Mesenchymal stem cell (in vitro differentiated cells and primary cell): Measurements from ENCODE around the gene NUDT9.

Experiments used
- DNase-seq: peaks from one replicate; pipeline ENCODE4 v3.0.0-alpha.2; 2013
- H2AFZ ChIP-seq: one replicate; pipeline ENCODE4 v1.6.1; 2013; ENCODE audit warnings: low read depth, mild to moderate bottlenecking, control low read depth, inconsistent platforms, low read length, moderate library complexity
- H2AK5ac ChIP-seq: 2 replicates; pipeline ENCODE4 v1.6.1; 2013; ENCODE audit warnings: low read length, moderate library complexity, mild to moderate bottlenecking, inconsistent platforms; ENCODE audit not compliant: severe bottlenecking
- H2BK120ac ChIP-seq: one replicate; pipeline ENCODE4 v1.6.1; 2013; ENCODE audit warnings: low read depth, mild to moderate bottlenecking, inconsistent platforms, low read length, moderate library complexity
- H2BK12ac ChIP-seq, 2 experiments: one replicate each; pipeline ENCODE4 v1.6.1; 2013; ENCODE audit warnings: inconsistent platforms in 2 of 2, low read length in 2 of 2, mild to moderate bottlenecking in 2 of 2, moderate library complexity in 2 of 2, control low read depth in 1 of 2
- H2BK15ac ChIP-seq: one replicate; pipeline ENCODE4 v1.6.1; 2013; ENCODE audit warnings: mild to moderate bottlenecking, low read depth, inconsistent platforms; ENCODE audit not compliant: poor library complexity, severe bottlenecking
- H2BK5ac ChIP-seq: 2 replicates; pipeline ENCODE4 v1.6.1; 2013; ENCODE audit warnings: low read depth, mild to moderate bottlenecking, low read length, control low read depth, inconsistent platforms; ENCODE audit not compliant: poor library complexity, severe bottlenecking
- H3K14ac ChIP-seq, 2 experiments: one replicate each; pipeline ENCODE4 v1.6.1; 2013; ENCODE audit warnings: inconsistent platforms in 2 of 2, low read length in 2 of 2, control low read depth in 1 of 2, mild to moderate bottlenecking in 1 of 2, moderate library complexity in 1 of 2
- H3K18ac ChIP-seq, 2 experiments: one replicate each; pipeline ENCODE4 v1.6.1; 2013; ENCODE audit warnings: inconsistent platforms in 2 of 2, low read length in 2 of 2, control low read depth in 1 of 2, low read depth in 1 of 2, mild to moderate bottlenecking in 1 of 2
- H3K23ac ChIP-seq, 2 experiments: one replicate each; pipeline ENCODE4 v1.6.1; 2013; ENCODE audit warnings: inconsistent platforms in 2 of 2, low read length in 2 of 2, mild to moderate bottlenecking in 2 of 2, moderate library complexity in 2 of 2, control low read depth in 1 of 2
- H3K27ac ChIP-seq: 2 replicates; pipeline ENCODE4 v1.5.1; 2013; ENCODE audit warnings: mild to moderate bottlenecking, moderate library complexity, low read length, control low read depth, inconsistent platforms; ENCODE audit not compliant: poor library complexity, severe bottlenecking
- H3K27me3 ChIP-seq, 2 experiments: 2 replicates each; pipeline versions ENCODE4 v1.6.1 to v1.7.0; 2013; ENCODE audit warnings: low read length in 2 of 2, mild to moderate bottlenecking in 2 of 2, moderate library complexity in 2 of 2, control low read depth in 1 of 2, inconsistent platforms in 1 of 2; ENCODE audit not compliant: control insufficient read depth in 1 of 2, insufficient read depth in 1 of 2
- H3K36me3 ChIP-seq, 2 experiments: 2 replicates each; pipeline versions ENCODE4 v1.6.1 to v1.7.0; 2013; ENCODE audit warnings: low read length in 2 of 2, control low read depth in 1 of 2, inconsistent platforms in 1 of 2, low read depth in 1 of 2, mild to moderate bottlenecking in 1 of 2; ENCODE audit not compliant: insufficient read depth in 2 of 2, control insufficient read depth in 1 of 2
- H3K4ac ChIP-seq, 2 experiments: one replicate each; pipeline ENCODE4 v1.6.1; 2013; ENCODE audit warnings: inconsistent platforms in 2 of 2, low read length in 2 of 2, mild to moderate bottlenecking in 2 of 2, moderate library complexity in 2 of 2, control low read depth in 1 of 2, low read depth in 1 of 2
- H3K4me1 ChIP-seq: 2 replicates; pipeline ENCODE4 v1.6.1; 2013; ENCODE audit warnings: low read depth, low read length, control low read depth; ENCODE audit not compliant: control insufficient read depth, insufficient read depth
- H3K4me2 ChIP-seq: 2 replicates; pipeline ENCODE4 v1.6.1; 2013; ENCODE audit warnings: low read length, mild to moderate bottlenecking, inconsistent platforms; ENCODE audit not compliant: poor library complexity, severe bottlenecking
- H3K4me3 ChIP-seq, 2 experiments: 2 replicates each; pipeline versions ENCODE4 v1.5.1 to v1.7.0; 2013; ENCODE audit warnings: low read length in 2 of 2, mild to moderate bottlenecking in 2 of 2, control low read depth in 1 of 2, low read depth in 1 of 2; ENCODE audit not compliant: insufficient read depth in 1 of 2
- H3K79me1 ChIP-seq: replicated peaks from 2 replicates; pipeline ENCODE4 v1.6.1; 2013; ENCODE audit warnings: mild to moderate bottlenecking, control low read depth, low read length, inconsistent platforms; ENCODE audit not compliant: poor library complexity, severe bottlenecking
- H3K9ac ChIP-seq: 2 replicates; pipeline ENCODE4 v1.7.0; 2013; ENCODE audit warnings: mild to moderate bottlenecking, low read length, moderate library complexity
- H3K9me3 ChIP-seq: 2 replicates; pipeline ENCODE4 v1.7.0; 2013; ENCODE audit warnings: mild to moderate bottlenecking, low read length; ENCODE audit not compliant: control insufficient read depth
- H4K8ac ChIP-seq: one replicate; pipeline ENCODE4 v1.6.1; 2013; ENCODE audit warnings: inconsistent platforms, mild to moderate bottlenecking, low read length, moderate library complexity
- H4K91ac ChIP-seq: one replicate; pipeline ENCODE4 v1.6.1; 2013; ENCODE audit warnings: mild to moderate bottlenecking, low read length, inconsistent platforms
- WGBS: methylation state at CpG from one replicate; pipeline ENCODE4 v1.1.7; 2013; ENCODE audit warnings: mixed read lengths; 5-methylcytosine and 5-hydroxymethylcytosine counted together

The NUDT9 gene

GRCh38 chr4:87425711-87426110 lies 3.3 kb downstream of the NUDT9 start:
- Histone ChIP-seq H4K8ac (no peak overlapping the region), H3K14ac (no peak overlapping the region), H3K18ac (no peak overlapping the region), H3K23ac (no peak overlapping the region), H3K4me1 (peaks cover 14% of the 10 kb centered on the region), H2AK5ac (no peak overlapping the region), H3K4me3 (no peak overlapping the region), H3K27me3 (no peaks in the 10 kb centered on the region), H2AFZ (no peak overlapping the region), H3K79me1 (peaks cover 9% of the 10 kb centered on the region), H2BK12ac (no peak overlapping the region), H3K27ac (no peak overlapping the region), H2BK15ac (no peak overlapping the region), H2BK5ac (no peak overlapping the region), H3K9me3 (no peaks in the 10 kb centered on the region), H3K9ac (no peak overlapping the region), H2BK120ac (no peak overlapping the region), H3K4me2 (no peak overlapping the region), H4K91ac (no peak overlapping the region), H3K36me3 (no peaks in the 10 kb centered on the region), H3K4ac (no peak overlapping the region)
- DNase-seq, result no peak
- 84% methylated on average over 2 of the region's 2 CpGs for WGBS

- Histone ChIP-seq H2BK5ac (no peak overlapping the region), H3K27ac (no peak overlapping the region), H3K36me3 (no peaks in the 10 kb centered on the region), H4K91ac (no peak overlapping the region), H3K23ac (no peak overlapping the region), H4K8ac (no peak overlapping the region), H2BK120ac (no peak overlapping the region), H2AFZ (no peak overlapping the region), H3K27me3 (no peaks in the 10 kb centered on the region), H3K4ac (no peak overlapping the region), H3K4me2 (no peak overlapping the region), H3K9ac (no peak overlapping the region), H3K79me1 (peaks cover 9% of the 10 kb centered on the region), H2BK15ac (no peak overlapping the region), H3K14ac (no peak overlapping the region), H2BK12ac (no peak overlapping the region), H3K4me1 (peaks cover 9% of the 10 kb centered on the region), H2AK5ac (no peak overlapping the region), H3K18ac (no peak overlapping the region), H3K9me3 (no peaks in the 10 kb centered on the region), H3K4me3 (no peak overlapping the region)
- DNase-seq, result no peak
- 100% methylated on average over 1 of the region's 3 CpGs for WGBS
Measured at GRCh38 chr4:87426865-87427517, 4.6 kb downstream of the NUDT9 start.

- Histone ChIP-seq H4K91ac (no peak overlapping the region), H2BK15ac (no peak overlapping the region), H3K4me3 (no peak overlapping the region), H3K18ac (no peak overlapping the region), H3K36me3 (no peaks in the 10 kb centered on the region), H3K23ac (no peak overlapping the region), H2BK120ac (no peak overlapping the region), H3K79me1 (peaks cover 9% of the 10 kb centered on the region), H3K4ac (no peak overlapping the region), H3K9me3 (no peaks in the 10 kb centered on the region), H4K8ac (no peak overlapping the region), H3K14ac (no peak overlapping the region), H3K4me1 (peaks cover 8% of the 10 kb centered on the region), H2BK5ac (no peak overlapping the region), H3K4me2 (no peak overlapping the region), H2AK5ac (no peak overlapping the region), H2AFZ (no peak overlapping the region), H3K9ac (no peak overlapping the region), H3K27ac (no peak overlapping the region), H2BK12ac (no peak overlapping the region), H3K27me3 (no peaks in the 10 kb centered on the region)
- no CpG with 5 or more reads among the region's 1 CpG for WGBS
- DNase-seq, result no peak
Measured at GRCh38 chr4:87427518-87427868, 5.1 kb downstream of the NUDT9 start.

GRCh38 chr4:87428979-87429378 lies 6.6 kb downstream of the NUDT9 start:
- Histone ChIP-seq H3K9ac (no peak overlapping the region), H2BK5ac (no peak overlapping the region), H3K4me1 (peaks cover 7% of the 10 kb centered on the region), H3K36me3 (no peaks in the 10 kb centered on the region), H3K4me2 (no peak overlapping the region), H2BK15ac (no peak overlapping the region), H2AK5ac (no peak overlapping the region), H2BK120ac (no peak overlapping the region), H3K9me3 (no peaks in the 10 kb centered on the region), H4K91ac (no peak overlapping the region), H4K8ac (no peak overlapping the region), H3K4ac (no peak overlapping the region), H3K23ac (no peak overlapping the region), H3K18ac (no peak overlapping the region), H2AFZ (no peak overlapping the region), H3K27ac (no peak overlapping the region), H3K14ac (no peak overlapping the region), H2BK12ac (no peak overlapping the region), H3K79me1 (peaks cover 7% of the 10 kb centered on the region), H3K4me3 (no peak overlapping the region), H3K27me3 (no peaks in the 10 kb centered on the region)
- DNase-seq, result no peak
- WGBS, result 98% methylated on average over 5 of the region's 6 CpGs
